Panc1 (cell line): ENCODE data around the gene NUF2. TPM values are rescaled to one million over a fixed set of nuclear protein-coding genes. Genes with fewer than 3 reads are reported as not detected.

Experiments used
- ATAC-seq: fragments of 200-7000 bp; cut with Tn5 transposase; 2 replicates; pipeline ENCODE4 v1.9.1; 2020; ENCODE audit warnings: mild to moderate bottlenecking, moderate library complexity
- BruUV-seq: library from RNA; stranded (reverse); fragments of 400-500 nt; replicated peaks from 2 replicates; lab custom pipeline; 2021; lab: Mats Ljungman, UMichigan
- CTCF ChIA-PET: fragments of 300-600 bp; sonication (Branson Sonifier 250); formaldehyde crosslinking; loops from one replicate; lab custom pipeline; 2022; ENCODE audit warnings: antibody characterized with exemption; lab: Charles Lee
- POLR2A ChIA-PET: fragments of 300-600 bp; sonication (Branson Sonifier 250); formaldehyde crosslinking; loops from one replicate; lab custom pipeline; 2022; ENCODE audit warnings: antibody characterized with exemption; lab: Charles Lee
- DNase-seq: peaks from one replicate; pipeline ENCODE4 v3.0.0-alpha.2; 2010; ENCODE audit warnings: low read depth, low spot score
- H3K27ac ChIP-seq: 2 replicates; pipeline ENCODE4 v1.5.1; 2011; ENCODE audit warnings: mild to moderate bottlenecking, low read length, inconsistent platforms
- H3K27me3 ChIP-seq: fragments of 200-500 bp; sonication (Bioruptor generic); 2 replicates; pipeline ENCODE4 v1.6.0; 2014; ENCODE audit warnings: low read length, inconsistent platforms; ENCODE audit not compliant: control insufficient read depth, insufficient read depth
- H3K36me3 ChIP-seq: fragments of 200-500 bp; sonication (Bioruptor generic); 2 replicates; pipeline ENCODE4 v1.5.1; 2014; ENCODE audit warnings: inconsistent platforms, mild to moderate bottlenecking, low read length, moderate library complexity; ENCODE audit not compliant: control insufficient read depth, insufficient read depth
- H3K4me1 ChIP-seq: 2 replicates; pipeline ENCODE4 v1.5.1; 2011; ENCODE audit warnings: inconsistent platforms, mild to moderate bottlenecking, low read length, moderate library complexity; ENCODE audit not compliant: control insufficient read depth, insufficient read depth
- H3K4me3 ChIP-seq, 2 experiments: 2 replicates each; pipeline ENCODE4 v1.5.1; 2011 to 2012; ENCODE audit warnings: low read depth in 2 of 2, low read length in 2 of 2, mild to moderate bottlenecking in 2 of 2, inconsistent platforms in 1 of 2, moderate library complexity in 1 of 2
- H3K9me3 ChIP-seq: fragments of 200-500 bp; sonication (Bioruptor generic); 2 replicates; pipeline ENCODE4 v1.5.1; 2014; ENCODE audit warnings: low read depth, mild to moderate bottlenecking, inconsistent platforms, low read length, moderate library complexity; ENCODE audit not compliant: control insufficient read depth, insufficient read depth
- POLR2AphosphoS5 ChIP-seq: IDR thresholded peaks from 2 replicates; pipeline ENCODE4 v1.6.1; 2012; ENCODE audit warnings: mild to moderate bottlenecking, low read depth, low read length, moderate library complexity
- REST ChIP-seq, 2 experiments: IDR thresholded peaks; 2 replicates each; pipeline ENCODE4 v1.6.1; 2011 to 2012; ENCODE audit warnings: low read depth in 2 of 2, control low read depth in 1 of 2, low read length in 1 of 2, mild to moderate bottlenecking in 1 of 2, moderate library complexity in 1 of 2; ENCODE audit not compliant: insufficient read depth in 1 of 2
- SIN3A ChIP-seq: IDR thresholded peaks from 2 replicates; pipeline ENCODE4 v1.6.1; 2012; ENCODE audit warnings: low read depth, mild to moderate bottlenecking, low read length, moderate library complexity, borderline replicate concordance; ENCODE audit not compliant: insufficient read depth
- TCF7L2 ChIP-seq: IDR thresholded peaks from 2 replicates; pipeline ENCODE4 v1.6.1; 2011; ENCODE audit warnings: mild to moderate bottlenecking, low read depth, low read length, inconsistent platforms
- in situ Hi-C: cut with HindIII; loops from 2 replicates; pipeline ENCODE4 v1.10.0; 2016; ENCODE audit warnings: low sequenced_read_pairs, low pct_unique_long_range_greater_than_20kb
- intact Hi-C: fragments of 100-400 bp; cut with micrococcal nuclease; formaldehyde crosslinking; loops from one replicate; pipeline ENCODE4 v1.10.0; 2022; ENCODE audit not compliant: unreplicated experiment
- total RNA-seq: library from RNA; stranded (reverse); gene quantifications from one replicate; pipeline ENCODE4 v1.2.1, GENCODE V29; 2021; ENCODE audit not compliant: unreplicated experiment
- TF ChIP-seq, protein P1 (sequence below): fragments of 450-650 bp; IDR thresholded peaks from 2 replicates; pipeline ENCODE4 v1.5.1; 2017; ENCODE audit warnings: mild to moderate bottlenecking

Gene NUF2
- total RNA-seq, 1 experiment from 2014 or later = 26.1 TPM

DNA sequence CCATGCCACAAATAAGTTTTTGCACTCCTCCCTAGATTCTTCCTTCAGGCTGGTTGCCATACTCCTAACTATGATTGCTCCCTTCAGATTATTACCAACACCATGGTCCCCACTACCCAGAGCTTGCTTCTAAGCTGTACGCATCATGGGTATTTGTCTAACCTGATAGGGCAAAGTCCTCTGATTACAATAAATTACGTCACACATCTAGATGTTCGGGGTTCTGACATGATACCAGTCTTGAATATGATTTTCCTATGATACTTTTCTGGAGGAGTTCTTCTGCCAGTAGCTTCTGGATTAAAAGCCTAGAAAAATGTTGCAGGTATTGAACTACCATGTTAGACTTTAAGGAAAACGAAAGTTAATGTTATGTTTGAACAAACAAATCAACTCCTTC, 67.2 kb downstream of the NUF2 start:
- Histone ChIP-seq H3K9me3 (no peaks in the 10 kb centered on the region), H3K27me3 (no peaks in the 10 kb centered on the region), H3K4me1 (no peaks in the 10 kb centered on the region), H3K36me3 (no peaks in the 10 kb centered on the region), H3K4me3 (no peak overlapping the region), H3K27ac (no peak overlapping the region)
- DNase-seq (no peak), ATAC-seq (no peak)
- in situ Hi-C loops (no loop called here), intact Hi-C loops (no loop called here)
- ChIA-PET POLR2A (no interaction called here), CTCF (no interaction called here)
- TF ChIP-seq, protein P1, sequence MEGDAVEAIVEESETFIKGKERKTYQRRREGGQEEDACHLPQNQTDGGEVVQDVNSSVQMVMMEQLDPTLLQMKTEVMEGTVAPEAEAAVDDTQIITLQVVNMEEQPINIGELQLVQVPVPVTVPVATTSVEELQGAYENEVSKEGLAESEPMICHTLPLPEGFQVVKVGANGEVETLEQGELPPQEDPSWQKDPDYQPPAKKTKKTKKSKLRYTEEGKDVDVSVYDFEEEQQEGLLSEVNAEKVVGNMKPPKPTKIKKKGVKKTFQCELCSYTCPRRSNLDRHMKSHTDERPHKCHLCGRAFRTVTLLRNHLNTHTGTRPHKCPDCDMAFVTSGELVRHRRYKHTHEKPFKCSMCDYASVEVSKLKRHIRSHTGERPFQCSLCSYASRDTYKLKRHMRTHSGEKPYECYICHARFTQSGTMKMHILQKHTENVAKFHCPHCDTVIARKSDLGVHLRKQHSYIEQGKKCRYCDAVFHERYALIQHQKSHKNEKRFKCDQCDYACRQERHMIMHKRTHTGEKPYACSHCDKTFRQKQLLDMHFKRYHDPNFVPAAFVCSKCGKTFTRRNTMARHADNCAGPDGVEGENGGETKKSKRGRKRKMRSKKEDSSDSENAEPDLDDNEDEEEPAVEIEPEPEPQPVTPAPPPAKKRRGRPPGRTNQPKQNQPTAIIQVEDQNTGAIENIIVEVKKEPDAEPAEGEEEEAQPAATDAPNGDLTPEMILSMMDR = no peak
- TF ChIP-seq TCF7L2 = no peak
- no peak for TF ChIP-seq REST (IDR thresholded peaks at IDR 0.05; ENCODE audit: insufficient read depth in 1 of 2, low read depth in 2 of 2, low read length in 1 of 2)
- no peak for TF ChIP-seq SIN3A
- no peak for TF ChIP-seq POLR2AphosphoS5
- no TSS peak for BruUV-seq

DNA sequence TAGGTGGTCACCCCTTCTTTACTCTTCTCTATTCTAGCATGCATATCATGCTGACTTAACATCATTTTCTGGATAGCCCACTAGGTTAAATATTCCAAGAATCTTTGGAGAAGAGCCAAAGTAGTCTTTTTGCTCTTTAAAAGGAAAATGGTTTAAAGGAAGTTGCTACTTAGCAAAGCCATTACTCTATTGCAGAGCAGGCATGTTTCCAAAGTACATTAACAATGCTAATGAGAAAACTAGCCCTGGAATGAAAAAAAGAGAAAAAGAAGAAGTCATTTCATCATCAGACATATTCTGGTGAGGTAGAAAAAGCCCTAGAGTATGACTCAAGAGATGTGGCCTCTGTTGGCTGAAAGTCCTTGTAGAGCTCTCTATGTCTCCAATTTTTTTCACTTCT, 74.0 kb downstream of the NUF2 start:
- no peak overlapping the region for H3K27ac ChIP-seq
- no peaks in the 10 kb centered on the region for H3K9me3 ChIP-seq
- TF ChIP-seq, protein P1 = no peak
- TF ChIP-seq TCF7L2 (no peak), SIN3A (no peak), POLR2AphosphoS5 (no peak), REST (IDR thresholded peaks at IDR 0.05; ENCODE audit: insufficient read depth in 1 of 2, low read depth in 2 of 2, low read length in 1 of 2) (no peak)
- ChIA-PET CTCF (no interaction called here), POLR2A (no interaction called here)
- no peak for ATAC-seq
- no peak for DNase-seq
- in situ Hi-C loops = no loop called here
- no peaks in the 10 kb centered on the region for H3K36me3 ChIP-seq
- no peak overlapping the region for H3K4me3 ChIP-seq
- 0 out of 2 replicates have a peak, but pooled peaks cover 2% of the 10 kb centered on the region for H3K27me3 ChIP-seq
- intact Hi-C loops = no loop called here
- H3K4me1 ChIP-seq = no peaks in the 10 kb centered on the region
- no TSS peak for BruUV-seq
